GOT3 (cell line): ENCODE results near the gene NBEA.

Experiments used
- DNase-seq: peaks from one replicate; lab custom pipeline; 2025; ENCODE audit warnings: mixed read lengths; lab: John Stamatoyannopoulos, UW

The NBEA gene

GRCh38 chr13:35514061-35514477, 572.0 kb downstream of the NBEA start:
- DNase-seq = no peak

- no peak for DNase-seq
Observed at GRCh38 chr13:35514801-35515502, 572.9 kb downstream of the NBEA start.

GRCh38 chr13:35518337-35518946, 576.4 kb downstream of the NBEA start:
- DNase-seq = no peak

- DNase-seq = no peak
Observed at GRCh38 chr13:35524171-35524570, 582.1 kb downstream of the NBEA start.

- DNase-seq = no peak
Observed at GRCh38 chr13:35526577-35526976, 584.5 kb downstream of the NBEA start.

GRCh38 chr13:35527451-35527850, 585.4 kb downstream of the NBEA start:
- no peak for DNase-seq

GRCh38 chr13:35530147-35530546, 588.1 kb downstream of the NBEA start:
- DNase-seq = no peak

GRCh38 chr13:35530581-35530980, 588.5 kb downstream of the NBEA start:
- DNase-seq = no peak

GRCh38 chr13:35531526-35531925, 589.5 kb downstream of the NBEA start:
- DNase-seq = no peak

GRCh38 chr13:35534343-35534742, 592.3 kb downstream of the NBEA start:
- no peak for DNase-seq

GRCh38 chr13:35548790-35549189, 606.7 kb downstream of the NBEA start:
- DNase-seq = no peak

GRCh38 chr13:35549481-35549880, 607.4 kb downstream of the NBEA start:
- DNase-seq = no peak

- no peak for DNase-seq
Observed at GRCh38 chr13:35552172-35552844, 610.2 kb downstream of the NBEA start.

GRCh38 chr13:35554972-35555623, 613.0 kb downstream of the NBEA start:
- DNase-seq = no peak

- DNase-seq = no peak
Observed at GRCh38 chr13:35557475-35557874, 615.4 kb downstream of the NBEA start.

GRCh38 chr13:35561540-35561939, 619.5 kb downstream of the NBEA start:
- no peak for DNase-seq

GRCh38 chr13:35565273-35565672, 623.2 kb downstream of the NBEA start:
- DNase-seq = no peak

- DNase-seq = no peak
Observed at GRCh38 chr13:35566340-35566739, 624.3 kb downstream of the NBEA start.

- DNase-seq = no peak
Observed at GRCh38 chr13:35567406-35567980, 625.4 kb downstream of the NBEA start.

- DNase-seq = no peak
Observed at GRCh38 chr13:35573639-35574038, 631.6 kb downstream of the NBEA start.

GRCh38 chr13:35592457-35592856, 650.4 kb downstream of the NBEA start:
- no peak for DNase-seq

- DNase-seq = no peak
Observed at GRCh38 chr13:35593651-35594050, 651.6 kb downstream of the NBEA start.
